HG03060 (cell line): ENCODE data around the gene PRR15L.
"Not testable (repeated sequence)": the region's sequence is repeated elsewhere in the genome, so short reads cannot be mapped to it uniquely, and the experiment has no call there.

Experiments used
- ATAC-seq: cut with Tn5 transposase; IDR thresholded peaks from one replicate; pipeline ENCODE4 v1.9.1; 2021; ENCODE audit warnings: low read depth, moderate number of reproducible peaks; ENCODE audit not compliant: unreplicated experiment

The PRR15L gene

GRCh38 chr17:47941246-47942095 lies 16.2 kb downstream of the PRR15L start, which contains the start of gene PNPO:
PNPO (plus strand) TSS chr17:47941571; CDS start chr17:47941676, 105 bp downstream.
- peak; percentile 88 for ATAC-seq

DNA sequence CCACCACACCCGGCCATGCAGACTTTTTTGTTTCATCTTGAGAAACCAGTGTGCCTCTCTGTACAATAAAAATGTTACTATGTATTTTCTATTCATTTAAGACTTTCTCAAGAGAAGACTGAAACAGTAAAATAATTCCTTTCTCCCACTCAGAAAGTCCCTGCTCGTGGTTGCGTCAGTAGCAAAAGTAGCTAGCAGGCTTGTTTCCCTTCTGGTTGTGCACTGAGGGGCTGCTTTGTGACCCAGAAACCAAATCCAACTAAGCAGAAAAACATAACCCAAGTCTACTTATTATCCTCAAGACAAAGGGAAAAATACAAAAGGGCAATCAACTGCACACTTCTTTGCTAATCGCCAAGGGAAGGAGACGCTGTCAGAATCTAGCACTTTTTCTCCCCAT lies 19.7 kb downstream of the PRR15L start:
- ATAC-seq = no peak

DNA sequence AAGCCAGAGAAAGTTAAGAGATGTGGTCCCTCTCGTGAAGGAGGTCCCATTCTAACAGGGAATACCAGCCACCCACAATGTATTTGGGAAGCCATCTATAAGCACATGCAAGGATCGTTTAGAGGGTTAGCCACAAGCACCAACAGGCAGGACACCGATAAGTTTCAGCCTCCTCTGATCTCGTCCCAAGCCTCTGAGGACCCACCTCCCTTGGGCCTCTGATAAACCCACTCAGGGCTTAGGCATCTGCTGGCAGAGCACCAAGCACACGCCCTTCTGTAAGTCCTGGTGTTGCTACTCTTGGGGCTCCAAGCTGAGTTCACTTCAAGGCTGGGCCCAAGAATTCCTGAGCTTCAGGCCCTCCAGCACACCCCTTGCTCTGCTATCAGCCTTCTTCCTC lies 21.7 kb downstream of the PRR15L start:
- ATAC-seq = no peak

- ATAC-seq = not testable (repeated sequence)
Measured at GRCh38 chr17:47935468-47935867, 22.2 kb downstream of the PRR15L start.

GRCh38 chr17:47934856-47935255 lies 22.8 kb downstream of the PRR15L start:
- no peak for ATAC-seq

DNA sequence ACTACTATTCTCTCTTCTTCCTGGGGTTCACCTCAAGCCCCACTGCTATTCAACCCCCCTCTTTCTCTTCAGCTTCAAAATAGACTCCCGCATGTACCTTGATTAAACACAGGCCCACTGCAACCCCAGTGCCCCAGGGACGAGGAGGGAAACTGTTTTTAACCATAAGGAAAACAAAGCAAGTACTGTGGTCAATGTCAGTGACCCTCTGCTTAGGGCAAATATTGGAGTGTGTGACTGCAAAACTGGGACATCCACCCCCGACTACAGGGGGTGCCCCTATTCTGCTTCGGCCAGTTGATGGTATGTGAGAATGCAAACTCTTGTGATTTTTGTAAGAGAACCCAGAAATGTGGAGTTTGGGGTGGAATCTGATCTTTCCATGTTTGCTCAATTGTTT lies 25.8 kb downstream of the PRR15L start:
- ATAC-seq = no peak

GRCh38 chr17:47929218-47930000 lies 28.3 kb downstream of the PRR15L start:
- no peak for ATAC-seq

DNA sequence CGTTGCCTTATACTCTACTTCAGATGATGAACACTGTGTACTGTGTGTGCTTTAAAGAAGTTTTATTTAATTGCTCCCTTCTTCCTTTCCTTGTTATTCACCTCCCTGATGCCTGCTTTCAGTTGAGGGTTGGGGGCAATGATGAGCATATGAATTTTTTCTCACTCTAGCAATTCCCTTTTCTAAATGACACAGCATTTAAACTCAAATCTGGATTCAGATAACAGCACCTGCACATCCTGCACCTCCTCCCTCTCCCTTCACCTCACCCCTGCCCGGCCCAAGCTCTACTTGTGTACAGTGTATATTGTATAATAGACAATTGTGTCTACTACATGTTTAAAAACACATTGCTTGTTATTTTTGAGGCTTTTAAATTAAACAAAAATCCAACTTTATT lies 29.3 kb downstream of the PRR15L start:
- ATAC-seq = no peak

DNA sequence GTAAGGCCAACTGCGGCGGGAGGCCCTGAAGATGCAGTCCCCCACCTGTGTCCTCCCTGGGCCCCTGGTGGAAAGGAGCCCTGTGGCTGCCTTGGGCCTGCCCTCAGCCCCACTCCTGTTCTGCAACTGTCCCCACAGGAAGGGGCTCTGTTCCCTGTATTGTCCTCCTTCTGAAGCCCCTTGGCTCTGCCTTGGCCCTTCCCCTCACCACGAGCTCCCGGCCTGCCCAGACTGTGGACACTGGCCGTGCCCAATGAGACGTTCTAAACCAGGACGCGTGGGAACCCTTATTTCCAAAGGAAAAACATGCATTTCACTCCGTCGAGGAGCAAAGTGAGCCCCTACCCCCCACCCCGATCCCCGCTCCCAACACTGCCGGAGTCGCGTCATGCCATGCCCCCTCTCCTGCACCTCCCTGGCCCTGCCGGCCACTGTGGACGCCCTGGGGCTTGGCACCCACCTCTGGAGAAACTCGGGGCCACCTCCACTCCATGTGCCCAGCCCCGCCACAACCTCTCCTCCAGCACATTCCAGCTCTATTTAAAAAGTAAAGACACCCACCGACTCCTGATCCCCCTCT lies 29.8 kb downstream of the PRR15L start:
- ATAC-seq = no peak

GRCh38 chr17:47925678-47925988 lies 32.0 kb downstream of the PRR15L start:
- ATAC-seq = no peak

- no peak for ATAC-seq
Measured at GRCh38 chr17:47924785-47925677, 32.7 kb downstream of the PRR15L start.

DNA sequence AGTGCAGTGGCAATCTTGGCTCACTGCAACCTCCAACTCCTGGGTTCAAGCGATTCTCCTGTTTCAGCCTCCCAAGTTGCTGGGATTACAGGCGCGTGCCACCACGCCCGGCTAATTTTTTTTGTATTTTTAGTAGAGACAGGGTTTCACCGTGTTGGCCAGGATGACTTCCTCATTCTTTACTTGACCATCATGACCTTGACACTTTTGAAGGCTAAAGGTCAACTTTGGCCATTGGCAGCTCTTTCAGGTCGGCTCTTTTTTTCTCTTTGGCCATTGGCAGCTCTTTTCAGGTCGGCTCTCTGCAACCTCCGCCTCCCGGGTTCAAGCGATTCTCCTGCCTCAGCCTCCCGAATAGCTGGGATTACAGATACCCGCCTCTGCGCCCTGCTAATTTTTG lies 37.8 kb downstream of the PRR15L start:
- not testable (repeated sequence) for ATAC-seq

DNA sequence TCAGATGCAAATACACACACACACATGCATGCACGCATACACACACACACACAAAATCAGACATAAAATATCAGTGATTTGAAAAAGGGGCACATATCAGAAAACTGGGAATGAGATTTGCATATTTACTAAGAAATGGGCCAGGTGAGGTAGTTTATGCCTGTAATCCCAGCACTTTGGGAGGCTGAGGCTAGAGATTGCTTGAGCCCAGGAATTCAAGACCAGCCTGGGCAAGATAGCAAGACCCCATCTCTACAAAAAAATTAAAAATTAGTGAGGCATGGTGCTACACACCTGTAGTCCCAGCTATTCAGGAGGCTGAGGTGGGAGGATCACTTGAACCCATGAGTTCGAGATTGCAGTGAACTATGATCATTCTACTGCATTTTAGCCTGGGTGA lies 38.7 kb downstream of the PRR15L start:
- no peak for ATAC-seq

DNA sequence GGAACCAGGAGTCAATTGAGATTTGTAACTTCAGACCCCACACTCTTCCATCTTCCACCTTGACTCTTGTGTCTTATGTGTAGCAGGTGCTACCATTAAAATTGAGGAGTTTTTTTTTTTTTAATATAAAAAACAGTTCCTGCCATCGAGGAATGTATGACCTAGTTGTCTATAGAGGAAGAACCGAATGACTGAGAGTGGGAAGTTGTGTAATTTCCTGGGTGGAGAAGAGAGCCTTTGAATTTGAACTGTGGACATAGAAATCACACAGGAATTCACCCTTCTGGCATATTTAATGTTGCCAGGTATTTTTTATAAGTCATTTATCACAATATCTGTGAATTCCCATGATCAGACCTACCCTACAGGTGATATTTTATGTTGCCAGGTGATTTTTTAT lies 39.7 kb downstream of the PRR15L start:
- ATAC-seq = no peak

- no peak for ATAC-seq
Measured at GRCh38 chr17:47917581-47917980, 40.1 kb downstream of the PRR15L start.

GRCh38 chr17:47916489-47917208 lies 41.0 kb downstream of the PRR15L start:
- no peak for ATAC-seq

- no peak for ATAC-seq
Measured at GRCh38 chr17:47915776-47916398, 41.8 kb downstream of the PRR15L start.

- no peak for ATAC-seq
Measured at GRCh38 chr17:47914306-47914948, 43.3 kb downstream of the PRR15L start.

DNA sequence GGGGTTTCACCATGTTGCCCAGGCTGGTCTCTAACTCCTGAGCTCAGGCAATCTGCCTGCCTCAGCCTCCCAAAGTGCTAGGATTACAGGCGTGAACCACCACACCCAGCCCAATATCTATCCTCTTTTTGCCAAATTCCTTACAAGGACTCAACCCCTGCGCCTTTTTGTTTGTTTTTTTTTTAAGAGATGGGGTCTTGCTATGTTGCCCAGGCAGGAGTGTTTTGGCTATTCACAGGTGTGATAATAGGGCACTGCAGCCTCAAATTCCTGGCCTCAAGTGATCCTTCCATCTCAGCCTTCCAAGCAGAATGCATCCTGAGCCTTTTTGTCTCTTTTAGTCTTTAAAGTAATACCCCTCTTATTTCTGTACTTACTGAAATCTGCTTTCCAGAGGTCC lies 44.6 kb downstream of the PRR15L start:
- no peak for ATAC-seq
